Mononuclear cell (primary cell): ENCODE measurements around the gene EDEM1. TPM values are rescaled to one million over a fixed set of nuclear protein-coding genes. Genes with fewer than 3 reads are reported as not detected.
A peak's percentile ranks its signal among the peaks of the same experiment; 100 is the strongest.
"Not testable (repeated sequence)": the region's sequence is repeated elsewhere in the genome, so short reads cannot be mapped to it uniquely, and the experiment has no call there.

Source experiments
- H3K27me3 ChIP-seq: 2 replicates; pipeline ENCODE4 v1.6.0; 2011; ENCODE audit warnings: low read length, control low read depth; ENCODE audit not compliant: insufficient read depth
- H3K4me1 ChIP-seq: 2 replicates; pipeline ENCODE4 v1.5.1; 2011; ENCODE audit warnings: mild to moderate bottlenecking, low read length, control low read depth; ENCODE audit not compliant: insufficient read depth
- H3K4me3 ChIP-seq: 2 replicates; pipeline ENCODE4 v1.5.1; 2011; ENCODE audit warnings: mild to moderate bottlenecking, low read length, moderate library complexity
- H3K9me3 ChIP-seq: 2 replicates; pipeline ENCODE4 v1.5.1; 2011; ENCODE audit warnings: low read depth, mild to moderate bottlenecking, control low read depth, low read length
- total RNA-seq: library from RNA; depleted of rRNA; stranded (reverse); fragments of >200 nt; gene quantifications from one replicate; pipeline ENCODE4 v1.2.3, GENCODE V29; 2012

EDEM1 gene
- 120 TPM for total RNA-seq

GRCh38 chr3:5187156-5187919 is at the start of gene EDEM1:
Gene EDEM1, plus strand, starts transcription at chr3:5187707. Its CDS starts 99 bp downstream, at chr3:5187806.
- Histone ChIP-seq H3K27me3 (no peaks in the 10 kb centered on the region), H3K4me3 (peak within 1 kb of the TSS; percentile 99), H3K9me3 (no peaks in the 10 kb centered on the region), H3K4me1 (peaks cover 80% of the 10 kb centered on the region)

GRCh38 chr3:5138214-5138981 is 49.1 kb upstream of the EDEM1 start:
- Histone ChIP-seq H3K4me3 (no peak overlapping the region), H3K9me3 (no peaks in the 10 kb centered on the region), H3K4me1 (peaks cover 65% of the 10 kb centered on the region), H3K27me3 (no peaks in the 10 kb centered on the region)

DNA sequence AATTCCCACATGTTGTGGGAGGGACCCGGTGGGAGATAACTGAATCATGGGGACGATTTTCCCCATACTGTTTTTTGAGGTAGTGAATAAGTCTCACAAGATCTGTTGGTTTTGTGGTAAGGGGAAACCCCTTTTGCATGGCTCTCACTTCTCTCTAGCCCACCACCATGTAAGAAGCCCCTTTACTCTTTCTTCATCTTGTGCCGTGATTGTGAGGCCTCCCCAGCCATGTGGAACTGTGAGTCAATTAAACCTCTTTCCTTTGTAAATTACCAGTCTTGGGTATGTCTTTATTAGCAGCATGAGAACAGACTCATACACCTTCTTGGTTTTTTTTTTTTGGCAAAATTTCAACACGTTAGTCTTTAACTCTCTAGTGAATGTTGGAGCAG is 47.3 kb upstream of the EDEM1 start:
- H3K4me3 ChIP-seq, result no peak overlapping the region
- H3K9me3 ChIP-seq, result no peaks in the 10 kb centered on the region
- peaks cover 79% of the 10 kb centered on the region for H3K4me1 ChIP-seq
- no peaks in the 10 kb centered on the region for H3K27me3 ChIP-seq

DNA sequence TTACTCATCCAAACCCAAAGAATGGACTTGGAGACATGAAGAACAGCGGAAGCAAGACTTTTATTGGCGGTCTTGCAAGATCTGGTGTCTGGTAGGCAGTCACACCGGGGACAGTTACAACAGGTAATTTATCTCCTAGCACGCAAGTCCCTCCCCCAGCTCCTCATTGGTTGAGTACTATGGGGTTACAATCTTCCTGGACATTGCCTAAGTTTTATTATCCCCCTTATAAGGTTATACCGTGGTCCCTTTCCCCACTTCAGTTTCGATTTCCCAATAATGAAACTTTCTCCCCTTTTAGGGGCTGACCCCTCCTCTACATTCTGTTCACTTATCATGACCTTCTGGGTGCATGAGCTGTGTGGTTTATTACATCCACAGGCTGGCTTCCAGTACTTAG is 46.7 kb upstream of the EDEM1 start:
- H3K4me1 ChIP-seq, result peaks cover 82% of the 10 kb centered on the region

DNA sequence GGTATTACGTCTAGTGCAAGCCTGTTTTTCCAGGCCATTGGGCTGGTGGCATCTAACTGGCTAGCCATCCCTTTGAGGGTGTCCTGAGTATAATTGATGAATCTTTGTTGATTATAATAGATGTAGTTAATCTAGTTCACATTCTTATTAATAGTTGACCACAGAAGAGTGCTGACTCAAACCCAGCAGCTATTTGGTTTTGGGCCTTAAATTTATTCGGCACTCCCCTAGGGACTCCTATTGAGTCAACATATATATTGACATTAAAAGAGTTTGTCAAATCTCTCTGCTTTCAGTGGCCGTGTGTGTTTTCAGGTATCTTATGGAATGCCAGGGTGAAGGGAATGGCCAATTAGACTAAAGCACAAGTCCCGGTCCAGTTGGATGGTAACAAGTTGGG is 45.7 kb upstream of the EDEM1 start:
- peaks cover 74% of the 10 kb centered on the region for H3K4me1 ChIP-seq
- H3K27me3 ChIP-seq, result no peaks in the 10 kb centered on the region
- no peak overlapping the region for H3K4me3 ChIP-seq
- H3K9me3 ChIP-seq, result no peaks in the 10 kb centered on the region

More for the DNA sequence above, 46.7 kb upstream of the EDEM1 start:
- Histone ChIP-seq H3K27me3 (no peaks in the 10 kb centered on the region), H3K9me3 (no peaks in the 10 kb centered on the region), H3K4me3 (no peak overlapping the region)

GRCh38 chr3:5143464-5143863 is 44.0 kb upstream of the EDEM1 start:
- H3K9me3 ChIP-seq, result no peaks in the 10 kb centered on the region
- H3K4me1 ChIP-seq, result peaks cover 65% of the 10 kb centered on the region
- H3K27me3 ChIP-seq, result no peaks in the 10 kb centered on the region
- H3K4me3 ChIP-seq, result no peak overlapping the region

- H3K27me3 ChIP-seq, result no peaks in the 10 kb centered on the region
- H3K9me3 ChIP-seq, result no peaks in the 10 kb centered on the region
- H3K4me1 ChIP-seq, result peaks cover 65% of the 10 kb centered on the region
- no peak overlapping the region for H3K4me3 ChIP-seq
These were observed 43.1 kb upstream of the EDEM1 start for GRCh38 chr3:5144316-5144994.

DNA sequence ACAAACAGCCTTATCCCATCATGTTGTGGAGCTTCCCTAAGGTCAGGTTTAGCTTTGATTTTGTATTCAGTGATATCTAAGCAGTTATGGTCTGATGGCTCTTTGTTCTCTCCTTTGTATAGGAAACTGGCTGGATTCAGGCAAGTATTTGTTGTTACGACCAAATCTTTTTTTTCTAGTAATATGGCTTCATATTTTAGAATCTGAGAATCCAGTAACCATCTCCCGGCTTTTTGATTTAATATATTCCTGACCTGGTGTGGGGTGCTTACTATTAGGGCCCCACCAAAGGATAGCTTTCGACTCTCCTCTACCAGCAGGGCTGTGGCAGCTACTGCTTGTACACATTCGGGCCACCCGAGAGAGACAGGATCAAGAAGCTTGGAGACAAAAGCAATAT is 42.4 kb upstream of the EDEM1 start:
- H3K4me1 ChIP-seq, result peaks cover 59% of the 10 kb centered on the region
- no peaks in the 10 kb centered on the region for H3K9me3 ChIP-seq
- no peak overlapping the region for H3K4me3 ChIP-seq
- no peaks in the 10 kb centered on the region for H3K27me3 ChIP-seq

DNA sequence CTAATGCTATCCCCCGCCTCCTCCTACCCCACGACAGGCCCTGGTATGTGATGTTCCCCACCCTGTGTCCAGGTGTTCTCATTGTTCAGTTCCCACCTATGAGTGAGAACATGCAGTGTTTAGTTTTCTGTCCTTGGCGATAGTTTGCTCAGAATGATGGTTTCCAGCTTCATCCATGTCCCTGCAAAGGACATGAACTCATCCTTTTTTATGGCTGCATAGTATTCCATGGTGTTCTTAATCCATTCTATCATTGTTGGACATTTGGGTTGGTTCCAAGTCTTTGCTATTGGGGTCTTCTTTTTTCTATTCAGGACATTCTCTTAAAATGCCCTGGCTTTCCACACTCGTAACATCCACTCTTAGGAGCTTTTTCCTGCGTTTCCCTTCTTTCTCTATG is 40.4 kb upstream of the EDEM1 start:
- H3K27me3 ChIP-seq, H3K4me3 ChIP-seq, H3K9me3 ChIP-seq: not testable (repeated sequence)
- H3K4me1 ChIP-seq, result peaks cover 48% of the 10 kb centered on the region

DNA sequence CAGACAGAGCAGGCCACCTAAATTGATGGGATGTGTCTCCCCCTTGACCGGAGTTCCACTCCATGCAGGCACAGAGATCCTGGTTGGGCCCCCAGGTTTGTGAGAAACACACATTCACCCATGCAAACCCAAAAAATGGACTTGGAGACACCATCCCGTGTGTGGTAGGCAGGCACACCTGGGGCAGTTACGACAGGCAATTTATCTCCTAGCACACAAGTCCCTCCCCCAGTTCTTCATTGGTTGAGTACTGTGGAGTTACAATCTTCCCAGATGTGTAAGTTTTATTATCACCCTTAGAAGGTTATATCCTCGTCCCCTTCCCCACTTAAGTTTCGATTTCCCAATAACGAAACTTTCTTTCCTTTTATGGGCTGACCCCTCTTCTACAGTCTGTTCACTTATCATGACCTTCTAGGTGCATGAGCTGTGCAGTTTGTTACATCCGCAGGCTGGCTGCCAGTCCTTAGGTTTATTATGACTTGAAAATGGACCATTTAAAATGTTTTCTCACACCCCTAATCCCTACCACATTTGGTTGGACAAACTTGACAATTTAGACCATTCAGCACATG is 38.1 kb upstream of the EDEM1 start:
- H3K27me3 ChIP-seq, result no peaks in the 10 kb centered on the region
- peaks cover 31% of the 10 kb centered on the region for H3K4me1 ChIP-seq
- H3K4me3 ChIP-seq, result no peak overlapping the region
- no peaks in the 10 kb centered on the region for H3K9me3 ChIP-seq

- H3K4me1 ChIP-seq, result peaks cover 29% of the 10 kb centered on the region
- H3K9me3 ChIP-seq, result no peaks in the 10 kb centered on the region
- no peaks in the 10 kb centered on the region for H3K27me3 ChIP-seq
- H3K4me3 ChIP-seq, result no peak overlapping the region
These were observed 35.9 kb upstream of the EDEM1 start for GRCh38 chr3:5151586-5151985.

DNA sequence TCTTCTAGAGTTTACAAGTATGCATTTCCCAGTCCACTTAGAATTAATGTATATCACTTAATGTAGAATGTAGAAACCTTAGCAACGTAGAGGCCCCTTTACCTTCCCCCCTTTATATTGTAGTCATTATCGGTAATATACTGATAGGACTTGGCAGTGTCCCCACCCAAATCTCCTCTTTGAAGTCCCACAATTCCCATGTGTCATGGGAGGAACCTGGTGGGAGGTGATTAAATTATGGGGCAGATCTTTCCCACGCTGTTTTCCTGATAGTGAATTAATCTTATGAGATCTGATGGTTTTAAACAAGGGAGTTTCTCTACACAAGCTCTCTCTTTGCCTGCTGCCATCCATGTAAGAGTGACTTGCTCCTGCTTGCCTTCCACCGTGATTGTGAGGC is 34.4 kb upstream of the EDEM1 start:
- no peaks in the 10 kb centered on the region for H3K27me3 ChIP-seq
- peaks cover 35% of the 10 kb centered on the region for H3K4me1 ChIP-seq
- H3K4me3 ChIP-seq, result no peak overlapping the region
- no peaks in the 10 kb centered on the region for H3K9me3 ChIP-seq

GRCh38 chr3:5155241-5155640 is 32.3 kb upstream of the EDEM1 start:
- Histone ChIP-seq H3K4me1 (peaks cover 23% of the 10 kb centered on the region), H3K9me3 (no peaks in the 10 kb centered on the region)

DNA sequence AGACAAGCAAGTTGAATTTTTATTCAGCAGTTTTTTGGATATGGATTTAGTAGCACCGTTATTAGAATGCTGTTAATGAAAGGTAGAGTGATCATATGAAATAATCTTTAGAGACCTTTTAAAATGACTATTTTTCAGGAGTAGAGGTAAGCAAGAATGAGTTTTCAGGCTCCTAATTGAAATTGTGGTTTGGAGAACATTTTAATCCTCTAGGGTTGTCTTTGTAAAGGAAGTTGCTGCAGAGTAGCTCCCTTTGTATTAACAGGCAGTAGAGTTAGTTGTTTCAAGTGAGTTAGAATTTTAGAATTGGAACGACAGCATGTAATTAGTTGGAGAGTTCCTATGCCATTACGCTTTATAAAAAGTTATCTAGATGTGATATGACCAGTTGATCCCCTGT is 27.2 kb upstream of the EDEM1 start:
- Histone ChIP-seq H3K4me1 (peaks cover 41% of the 10 kb centered on the region), H3K9me3 (no peaks in the 10 kb centered on the region), H3K4me3 (no peak overlapping the region), H3K27me3 (no peaks in the 10 kb centered on the region)

More at GRCh38 chr3:5155241-5155640, 32.3 kb upstream of the EDEM1 start:
- no peaks in the 10 kb centered on the region for H3K27me3 ChIP-seq
- no peak overlapping the region for H3K4me3 ChIP-seq
